HG03442 (cell line): ENCODE results near the gene SLC22A12.
"Not testable (repeated sequence)": the region's sequence is repeated elsewhere in the genome, so short reads cannot be mapped to it uniquely, and the experiment has no call there.

Experiments used
- ATAC-seq: cut with Tn5 transposase; IDR thresholded peaks from one replicate; pipeline ENCODE4 v1.9.1; 2021; ENCODE audit warnings: mild to moderate bottlenecking, moderate library complexity; ENCODE audit not compliant: unreplicated experiment

SLC22A12 gene

GRCh38 chr11:64590763-64591221 lies at the start of gene SLC22A12:
SLC22A12 (plus strand) TSS chr11:64591220; CDS start chr11:64591557, 337 bp downstream.
- ATAC-seq: no peak

GRCh38 chr11:64542172-64543125 lies 48.6 kb upstream of the SLC22A12 start:
- no peak for ATAC-seq

- ATAC-seq: no peak
These were observed 47.2 kb upstream of the SLC22A12 start for GRCh38 chr11:64543818-64544217.

- no peak for ATAC-seq
These were observed 46.3 kb upstream of the SLC22A12 start for GRCh38 chr11:64544616-64545296.

- ATAC-seq: no peak
These were observed 45.4 kb upstream of the SLC22A12 start for GRCh38 chr11:64545619-64546018.

GRCh38 chr11:64546176-64546575 lies 44.8 kb upstream of the SLC22A12 start:
- ATAC-seq: no peak

GRCh38 chr11:64546600-64546999 lies 44.4 kb upstream of the SLC22A12 start:
- no peak for ATAC-seq

GRCh38 chr11:64549969-64550368 lies 41.1 kb upstream of the SLC22A12 start:
- no peak for ATAC-seq

GRCh38 chr11:64553554-64554201 lies 37.3 kb upstream of the SLC22A12 start:
- no peak for ATAC-seq

- no peak for ATAC-seq
These were observed 34.8 kb upstream of the SLC22A12 start for GRCh38 chr11:64556044-64556720.

GRCh38 chr11:64556721-64557250 lies 34.2 kb upstream of the SLC22A12 start:
- no peak for ATAC-seq

- ATAC-seq: no peak
These were observed 32.8 kb upstream of the SLC22A12 start for GRCh38 chr11:64558065-64558745.

- no peak for ATAC-seq
These were observed 32.2 kb upstream of the SLC22A12 start for GRCh38 chr11:64558869-64559268.

- ATAC-seq: no peak
These were observed 31.5 kb upstream of the SLC22A12 start for GRCh38 chr11:64559351-64560138.

- no peak for ATAC-seq
These were observed 30.8 kb upstream of the SLC22A12 start for GRCh38 chr11:64560139-64560771.

GRCh38 chr11:64560941-64561340 lies 30.1 kb upstream of the SLC22A12 start:
- ATAC-seq: no peak

GRCh38 chr11:64561429-64561828 lies 29.6 kb upstream of the SLC22A12 start:
- ATAC-seq: not testable (repeated sequence)

- no peak for ATAC-seq
These were observed 28.9 kb upstream of the SLC22A12 start for GRCh38 chr11:64561984-64562722.
